Stomach (tissue), 9 donors: ENCODE results near the gene ZNF414. TPM values are rescaled to one million over a fixed set of nuclear protein-coding genes. Genes with fewer than 3 reads are reported as not detected.

ENCODE experiments used
- DNase-seq, 2 donors: peaks; one replicate each; pipeline versions ENCODE4 v3.0.0 to v3.0.0-alpha.2; 2013 to 2019
- H3K27ac ChIP-seq, 5 donors: fragments of 200-600 bp in 4 of 5; sonication (generic) in 4 of 5; one replicate each; pipeline ENCODE4 v1.5.1; 2013 to 2019; ENCODE audit warnings: mild to moderate bottlenecking in 1 of 5, moderate library complexity in 1 of 5
- H3K27me3 ChIP-seq, 3 donors: fragments of 200-600 bp; sonication (generic); one replicate each; pipeline ENCODE4 v1.5.1; 2017 to 2019; ENCODE audit warnings: mixed run types in 1 of 3
- H3K36me3 ChIP-seq, 4 donors: fragments of 200-600 bp; sonication (generic); 1 replicate in 3 of 4; 2 replicates in 1 of 4; pipeline ENCODE4 v1.5.1; 2016 to 2019
- H3K4me1 ChIP-seq, 4 donors: fragments of 200-600 bp; sonication (generic); one replicate each; pipeline ENCODE4 v1.5.1; 2016 to 2019
- H3K4me3 ChIP-seq, 4 donors: fragments of 200-600 bp; sonication (generic) in 3 of 4; one replicate each; pipeline ENCODE4 v1.5.1; 2016 to 2019; ENCODE audit warnings: mild to moderate bottlenecking in 1 of 4
- H3K9me3 ChIP-seq, 4 donors: fragments of 200-600 bp; sonication (generic); one replicate each; pipeline ENCODE4 v1.5.1; 2016 to 2019
- CTCF ChIP-seq, 7 experiments: fragments of 450-650 bp in 4 of 7; fragments of 200-600 bp in 3 of 7; sonication (generic) in 3 of 7; IDR thresholded peaks; one replicate each; pipeline ENCODE4 v1.5.1; 2016 to 2019; ENCODE audit warnings: antibody characterized with exemption in 7 of 7, control low read depth in 2 of 7, mild to moderate bottlenecking in 1 of 7
- EP300 ChIP-seq: sonication (generic); formaldehyde crosslinking; IDR thresholded peaks from one replicate; pipeline ENCODE4 v1.6.1; 2017; ENCODE audit warnings: antibody characterized with exemption
- POLR2A ChIP-seq, 4 donors: fragments of 450-650 bp; IDR thresholded peaks; one replicate each; pipeline ENCODE4 v1.6.1; 2016; ENCODE audit warnings: antibody characterized with exemption in 4 of 4, control low read depth in 2 of 4, mild to moderate bottlenecking in 1 of 4, moderate library complexity in 1 of 4
- POLR2AphosphoS5 ChIP-seq, 3 donors: sonication (generic); formaldehyde crosslinking; IDR thresholded peaks; one replicate each; pipeline ENCODE4 v1.6.1; 2016; ENCODE audit warnings: antibody characterized with exemption in 3 of 3
- WGBS, 5 donors: extraction: QIAGEN DNeasy Blood & Tissue Kit in 3 of 5; methylation state at CpG; one replicate each; pipeline versions ENCODE4 v1.1.5 to v1.1.7; 2013 to 2018; 5-methylcytosine and 5-hydroxymethylcytosine counted together
- intact Hi-C: fragments of 100-400 bp; cut with DNase I; formaldehyde crosslinking; loops from one replicate; pipeline ENCODE4 v1.15.1; 2023; ENCODE audit warnings: low total_unique reads
- polyA plus RNA-seq, 3 donors: library from polyadenylated mRNA; stranded (reverse); fragments of 200-250 nt; gene quantifications; one replicate each; pipeline ENCODE4 v1.2.3, GENCODE V29; 2013
- total RNA-seq, 5 donors: library from RNA; depleted of rRNA; stranded (reverse); fragments of >200 nt; gene quantifications; one replicate each; pipeline versions ENCODE4 v1.1.0 to v1.2.3, GENCODE V29; 2014 to 2016
- donor health status: healthy with polysubstance abuse.
- donor health status: Bipolar disorder and iron deficiency.
- donor health status: healthy.

The ZNF414 gene
- total and polyA plus RNA-seq, 8 donors, result 1.8 to 32.7 (median 18.3) TPM

GRCh38 chr19:8490395-8490760, 23.6 kb downstream of the ZNF414 start:
- Histone ChIP-seq H3K4me1 (peaks cover 0 to 46% (median 3%) of the 10 kb centered on the region in 4 donors), H3K27ac (no peak overlapping the region), H3K4me3 (no peak overlapping the region), H3K9me3 (no peaks in the 10 kb centered on the region), H3K27me3 (no peaks in the 10 kb centered on the region), H3K36me3 (peaks cover 33 to 63% (median 55%) of the 10 kb centered on the region in 4 donors)
- TF ChIP-seq POLR2AphosphoS5 (IDR thresholded peaks at IDR 0.05), result no peak
- 84 to 89% (median 88%) methylated on average over 19 to 24 of the region's 24 CpGs for WGBS, 5 donors
- no peak for DNase-seq
- intact Hi-C loops, result no loop called here

- no peak overlapping the region for H3K4me3 ChIP-seq
- H3K27me3 ChIP-seq, result no peaks in the 10 kb centered on the region
- 80 to 85% (median 81%) methylated on average over 20 to 25 of the region's 25 CpGs for WGBS, 5 donors
- no peak overlapping the region for H3K27ac ChIP-seq
- intact Hi-C loops, result no loop called here
- H3K36me3 ChIP-seq, result peaks cover 39 to 69% (median 61%) of the 10 kb centered on the region in 4 donors
- peaks cover 0 to 50% (median 4%) of the 10 kb centered on the region in 4 donors for H3K4me1 ChIP-seq
- TF ChIP-seq POLR2A (IDR thresholded peaks at IDR 0.05) (no peak), EP300 (no peak), POLR2AphosphoS5 (IDR thresholded peaks at IDR 0.05) (no peak), CTCF (IDR thresholded peaks at IDR 0.05) (no peak)
- no peak for DNase-seq
- H3K9me3 ChIP-seq, result no peaks in the 10 kb centered on the region
These were observed 24.2 kb downstream of the ZNF414 start for GRCh38 chr19:8489561-8490394.

- Histone ChIP-seq H3K27me3 (no peaks in the 10 kb centered on the region), H3K36me3 (peaks cover 45 to 83% (median 75%) of the 10 kb centered on the region in 4 donors), H3K4me1 (peaks cover 0 to 64% (median 7%) of the 10 kb centered on the region in 4 donors), H3K4me3 (no peak overlapping the region), H3K9me3 (no peaks in the 10 kb centered on the region), H3K27ac (peak overlapping the region in 2 of 5 donors; percentile 68)
- WGBS, 5 donors, result 68 to 79% (median 75%) methylated on average over 15 of the region's 15 CpGs
- TF ChIP-seq CTCF (IDR thresholded peaks at IDR 0.05) (no peak), EP300 (no peak), POLR2A (IDR thresholded peaks at IDR 0.05) (no peak), POLR2AphosphoS5 (IDR thresholded peaks at IDR 0.05) (no peak)
- intact Hi-C loops, result no loop called here
- no peak for DNase-seq
These were observed 25.6 kb downstream of the ZNF414 start for GRCh38 chr19:8488365-8488764.

GRCh38 chr19:8487137-8487851, 26.7 kb downstream of the ZNF414 start:
- H3K4me3 ChIP-seq, result no peak overlapping the region
- intact Hi-C loops, result no loop called here
- no peaks in the 10 kb centered on the region for H3K9me3 ChIP-seq
- no peaks in the 10 kb centered on the region for H3K27me3 ChIP-seq
- 73 to 82% (median 74%) methylated on average over 12 to 13 of the region's 13 CpGs for WGBS, 5 donors
- H3K27ac ChIP-seq, result peak overlapping the region in 4 of 5 donors; percentile 30 to 68 (median 50)
- peaks cover 53 to 94% (median 86%) of the 10 kb centered on the region in 4 donors for H3K36me3 ChIP-seq
- peak in 1 of 2 donors; percentile 50 for DNase-seq
- H3K4me1 ChIP-seq, result peaks cover 0 to 74% (median 11%) of the 10 kb centered on the region in 4 donors
- no peak for TF ChIP-seq CTCF (IDR thresholded peaks at IDR 0.05)
- no peak for TF ChIP-seq POLR2A (IDR thresholded peaks at IDR 0.05)
- no peak for TF ChIP-seq POLR2AphosphoS5 (IDR thresholded peaks at IDR 0.05)
- TF ChIP-seq EP300, result no peak
